Measurements from ENCODE around the gene IFT20.
"Not testable (repeated sequence)": the region's sequence is repeated elsewhere in the genome, so short reads cannot be mapped to it uniquely, and the experiment has no call there.

Gene IFT20

GRCh38 chr17:28363776-28364650 lies 28.7 kb upstream of the IFT20 start:
- DNase-seq (ENCODE audit: low spot score) = no peak

GRCh38 chr17:28363186-28363585 lies 27.9 kb upstream of the IFT20 start:
- DNase-seq (ENCODE audit: low spot score) = no peak

- no peak for DNase-seq (ENCODE audit: low spot score)
Measured at GRCh38 chr17:28357901-28358197, 22.6 kb upstream of the IFT20 start.

- peak; percentile 96 for DNase-seq (ENCODE audit: low spot score)
Measured at GRCh38 chr17:28357061-28357900, 22.0 kb upstream of the IFT20 start, which contains the start of gene POLDIP2. POLDIP2 (minus strand) TSS chr17:28357527; CDS start chr17:28357448, 79 bp downstream.

GRCh38 chr17:28350271-28350670 lies 15.0 kb upstream of the IFT20 start:
- DNase-seq (ENCODE audit: low spot score) = no peak

GRCh38 chr17:28348979-28349378 lies 13.7 kb upstream of the IFT20 start:
- DNase-seq (ENCODE audit: low spot score) = no peak

GRCh38 chr17:28347261-28347891 lies 12.1 kb upstream of the IFT20 start:
- DNase-seq (ENCODE audit: low spot score) = no peak

GRCh38 chr17:28346746-28347246 lies 11.5 kb upstream of the IFT20 start:
- no peak for DNase-seq (ENCODE audit: low spot score)

GRCh38 chr17:28346199-28346580 lies 10.9 kb upstream of the IFT20 start:
- DNase-seq (ENCODE audit: low spot score) = no peak

GRCh38 chr17:28345419-28346198 lies 10.3 kb upstream of the IFT20 start:
- no peak for DNase-seq (ENCODE audit: low spot score)

- no peak for DNase-seq (ENCODE audit: low spot score)
Measured at GRCh38 chr17:28344435-28344901, 9.2 kb upstream of the IFT20 start.

GRCh38 chr17:28344011-28344410 lies 8.7 kb upstream of the IFT20 start:
- DNase-seq (ENCODE audit: low spot score) = no peak

- DNase-seq (ENCODE audit: low spot score) = no peak
Measured at GRCh38 chr17:28343491-28343932, 8.2 kb upstream of the IFT20 start.

- no peak for DNase-seq (ENCODE audit: low spot score)
Measured at GRCh38 chr17:28342313-28342712, 7.0 kb upstream of the IFT20 start.

GRCh38 chr17:28341516-28341915 lies 6.2 kb upstream of the IFT20 start:
- DNase-seq (ENCODE audit: low spot score) = no peak

GRCh38 chr17:28340374-28340773 lies 5.1 kb upstream of the IFT20 start:
- no peak for DNase-seq (ENCODE audit: low spot score)

- no peak for DNase-seq (ENCODE audit: low spot score)
Measured at GRCh38 chr17:28339431-28339830, 4.2 kb upstream of the IFT20 start.

- not testable (repeated sequence) for DNase-seq (ENCODE audit: low spot score)
Measured at GRCh38 chr17:28338769-28339212, 3.5 kb upstream of the IFT20 start.

- DNase-seq (ENCODE audit: low spot score) = no peak
Measured at GRCh38 chr17:28338056-28338768, 2.9 kb upstream of the IFT20 start.

GRCh38 chr17:28335959-28336871 lies 943 bp upstream of the IFT20 start:
- DNase-seq (ENCODE audit: low spot score) = peak; percentile 88

Measured in LoVo (cell line).